Common myeloid progenitor, CD34-positive (primary cell): ENCODE data around the gene VAV3.

Experiments used
- CTCF ChIA-PET: fragments of 350-600 bp; sonication (Branson Sonifier 250); formaldehyde crosslinking; loops from one replicate; lab custom pipeline; 2021; ENCODE audit warnings: antibody characterized with exemption; lab: Charles Lee
- POLR2A ChIA-PET: fragments of 350-600 bp; sonication (Branson Sonifier 250); formaldehyde crosslinking; loops from one replicate; lab custom pipeline; 2021; ENCODE audit warnings: antibody characterized with exemption; lab: Charles Lee
- DNase-seq, 3 donors: peaks; one replicate each; pipeline versions ENCODE4 v3.0.0 to v3.0.0-alpha.2; 2013
- H3K27ac ChIP-seq, 2 experiments: 1 replicate in 1 of 2; 2 replicates in 1 of 2; pipeline ENCODE4 v1.7.0; 2013; ENCODE audit warnings: inconsistent platforms in 2 of 2, low read length in 2 of 2, mild to moderate bottlenecking in 2 of 2, low read depth in 1 of 2, moderate library complexity in 1 of 2; ENCODE audit not compliant: severe bottlenecking in 2 of 2, insufficient read depth in 1 of 2, poor library complexity in 1 of 2
- H3K27me3 ChIP-seq, 5 experiments: replicated peaks in 2 of 5; 1 replicate in 3 of 5; 2 replicates in 2 of 5; pipeline versions ENCODE4 v1.6.1 to v1.7.0; 2013; ENCODE audit warnings: low read length in 4 of 5, mild to moderate bottlenecking in 2 of 5, moderate library complexity in 2 of 5, inconsistent platforms in 1 of 5; ENCODE audit not compliant: insufficient read depth in 5 of 5, control insufficient read depth in 4 of 5
- H3K36me3 ChIP-seq, 4 experiments: 1 replicate in 2 of 4; 2 replicates in 2 of 4; pipeline versions ENCODE4 v1.6.1 to v1.7.0; 2013; ENCODE audit warnings: low read length in 3 of 4, control low read depth in 1 of 4, mild to moderate bottlenecking in 1 of 4; ENCODE audit not compliant: control insufficient read depth in 4 of 4, insufficient read depth in 4 of 4
- H3K4me1 ChIP-seq, 4 experiments: 1 replicate in 3 of 4; 2 replicates in 1 of 4; pipeline versions ENCODE4 v1.6.1 to v1.7.1; 2013; ENCODE audit warnings: low read length in 3 of 4, mild to moderate bottlenecking in 3 of 4, control low read depth in 1 of 4, inconsistent platforms in 1 of 4, moderate library complexity in 1 of 4; ENCODE audit not compliant: control insufficient read depth in 4 of 4, insufficient read depth in 4 of 4; ENCODE audit errors: control extremely low read depth in 1 of 4
- H3K4me3 ChIP-seq, 7 experiments: 1 replicate in 4 of 7; 2 replicates in 3 of 7; pipeline versions ENCODE4 v1.5.1 to v1.7.0; 2013; ENCODE audit warnings: mild to moderate bottlenecking in 7 of 7, low read length in 6 of 7, moderate library complexity in 6 of 7, inconsistent platforms in 2 of 7, low read depth in 2 of 7, control low read depth in 1 of 7; ENCODE audit not compliant: insufficient read depth in 4 of 7, control insufficient read depth in 1 of 7; ENCODE audit errors: extremely low read depth in 1 of 7
- H3K9me3 ChIP-seq, 5 experiments: 1 replicate in 4 of 5; 2 replicates in 1 of 5; pipeline versions ENCODE4 v1.6.1 to v1.7.1; 2013; ENCODE audit warnings: low read length in 4 of 5, mild to moderate bottlenecking in 2 of 5, inconsistent platforms in 1 of 5, low read depth in 1 of 5, moderate library complexity in 1 of 5; ENCODE audit not compliant: control insufficient read depth in 4 of 5, insufficient read depth in 2 of 5; ENCODE audit errors: control extremely low read depth in 1 of 5
- WGBS: methylation state at CpG from one replicate; pipeline ENCODE4 v1.1.5; 2013; ENCODE audit not compliant: insufficient coverage; 5-methylcytosine and 5-hydroxymethylcytosine counted together

Gene VAV3

GRCh38 chr1:107963008-107963407 lies 2.0 kb downstream of the VAV3 start:
- CTCF ChIA-PET: interaction anchor here (0.7 to 7.6 kb wide), 15 partner anchors 9 to 181 kb away, joined by 3 to 47 read pairs (median 6); no protein-coding TSS in a partner anchor
- Histone ChIP-seq H3K36me3 (no peaks in the 10 kb centered on the region), H3K27me3 (no peaks in the 10 kb centered on the region), H3K4me3 (peak overlapping the region; percentile 7 to 99 (median 95)), H3K4me1 (peaks cover 16 to 50% (median 37%) of the 10 kb centered on the region in 4 experiments), H3K9me3 (no peaks in the 10 kb centered on the region), H3K27ac (peak overlapping the region; percentile 59 to 92)
- POLR2A ChIA-PET: interaction anchor here (1.6 kb wide), 1 partner anchor 8 kb away, joined by 4 read pairs; no protein-coding TSS in a partner anchor
- DNase-seq: no peak
- 11% methylated on average over 3 of the region's 5 CpGs for WGBS

- ChIA-PET POLR2A (interaction anchor here (0.6 to 1.2 kb wide), 2 partner anchors 9 to 120 kb away, joined by 4 to 5 read pairs; no protein-coding TSS in a partner anchor), CTCF (interaction anchor here (0.6 to 2.0 kb wide), 5 partner anchors 11 to 122 kb away, joined by 3 to 8 read pairs (median 3); partner anchors contain the start of gene VAV3)
- Histone ChIP-seq H3K4me1 (peaks cover 43 to 78% (median 58%) of the 10 kb centered on the region in 4 experiments), H3K27me3 (no peaks in the 10 kb centered on the region), H3K36me3 (no peaks in the 10 kb centered on the region), H3K4me3 (peak overlapping the region in 1 of 7 experiments; percentile 18), H3K27ac (no peak overlapping the region), H3K9me3 (no peaks in the 10 kb centered on the region)
- WGBS: 47% methylated on average over 2 of the region's 6 CpGs
- peak in 1 of 3 donors; percentile 44 for DNase-seq
These were observed 10.1 kb downstream of the VAV3 start for GRCh38 chr1:107954719-107955415.

- no peak for DNase-seq
- ChIA-PET POLR2A (interaction anchor here (0.6 to 1.2 kb wide), 2 partner anchors 10 to 707 kb away, joined by 3 to 4 read pairs; partner anchors contain the start of gene HENMT1), CTCF (interaction anchor here (0.6 to 2.0 kb wide), 4 partner anchors 9 to 93 kb away, joined by 3 to 8 read pairs (median 4); partner anchors contain the start of gene VAV3)
- H3K4me3 ChIP-seq: no peak overlapping the region
- no peak overlapping the region for H3K27ac ChIP-seq
- H3K4me1 ChIP-seq: peaks cover 48 to 85% (median 62%) of the 10 kb centered on the region in 4 experiments
- H3K27me3 ChIP-seq: no peaks in the 10 kb centered on the region
- H3K9me3 ChIP-seq: no peaks in the 10 kb centered on the region
- no peaks in the 10 kb centered on the region for H3K36me3 ChIP-seq
These were observed 10.9 kb downstream of the VAV3 start for GRCh38 chr1:107954126-107954525.

- no peak for DNase-seq
- ChIA-PET CTCF (interaction anchor here (1.2 kb wide), 1 partner anchor 9 kb away, joined by 5 read pairs; no protein-coding TSS in a partner anchor), POLR2A (interaction anchor here (0.6 kb wide), 1 partner anchor 708 kb away, joined by 3 read pairs; the partner anchor contains the start of gene HENMT1)
- Histone ChIP-seq H3K4me1 (peaks cover 48 to 91% (median 65%) of the 10 kb centered on the region in 4 experiments), H3K4me3 (no peak overlapping the region), H3K27ac (no peak overlapping the region), H3K27me3 (no peaks in the 10 kb centered on the region), H3K9me3 (no peaks in the 10 kb centered on the region), H3K36me3 (no peaks in the 10 kb centered on the region)
- WGBS: 57% methylated on average over 1 of the region's 3 CpGs
These were observed 11.4 kb downstream of the VAV3 start for GRCh38 chr1:107953556-107953955.

GRCh38 chr1:107952989-107953388 lies 12.0 kb downstream of the VAV3 start:
- WGBS: 0% methylated on average over 2 of the region's 2 CpGs
- H3K36me3 ChIP-seq: no peaks in the 10 kb centered on the region
- ChIA-PET CTCF (no interaction called here), POLR2A (no interaction called here)
- H3K27ac ChIP-seq: no peak overlapping the region
- DNase-seq: peak in 1 of 3 donors; percentile 55
- H3K4me1 ChIP-seq: peaks cover 48 to 92% (median 65%) of the 10 kb centered on the region in 4 experiments
- no peak overlapping the region for H3K4me3 ChIP-seq
- no peaks in the 10 kb centered on the region for H3K9me3 ChIP-seq
- H3K27me3 ChIP-seq: no peaks in the 10 kb centered on the region

- DNase-seq: peak in 1 of 3 donors; percentile 68
- POLR2A ChIA-PET: no interaction called here
- peaks cover 34 to 80% (median 59%) of the 10 kb centered on the region in 4 experiments for H3K4me1 ChIP-seq
- 28% methylated on average over 3 of the region's 3 CpGs for WGBS
- no peaks in the 10 kb centered on the region for H3K9me3 ChIP-seq
- no peaks in the 10 kb centered on the region for H3K36me3 ChIP-seq
- H3K27me3 ChIP-seq: no peaks in the 10 kb centered on the region
- H3K27ac ChIP-seq: peak overlapping the region in 1 of 2 experiments; percentile 12
- peak overlapping the region in 3 of 7 experiments; percentile 2 to 40 (median 29) for H3K4me3 ChIP-seq
- CTCF ChIA-PET: interaction anchor here (1.2 to 1.9 kb wide), 3 partner anchors 14 to 30 kb away, joined by 3 to 12 read pairs (median 3); partner anchors contain the start of gene VAV3
These were observed 14.5 kb downstream of the VAV3 start for GRCh38 chr1:107950464-107950863.
